Fibroblast of lung (primary cell): ENCODE results near the gene OR2AE1. TPM values are rescaled to one million over a fixed set of nuclear protein-coding genes. Genes with fewer than 3 reads are reported as not detected.

ENCODE experiments used
- DNase-seq, 2 donors: peaks; one replicate each; pipeline versions ENCODE4 v3.0.0 to v3.0.0-alpha.2; 2010; ENCODE audit warnings: low read depth in 2 of 2
- H2AFZ ChIP-seq: 2 replicates; pipeline ENCODE4 v1.5.1; 2012; ENCODE audit warnings: low read length, control low read depth, inconsistent platforms
- H3K27ac ChIP-seq: 2 replicates; pipeline ENCODE4 v1.5.1; 2011; ENCODE audit warnings: low read length, control low read depth; ENCODE audit not compliant: insufficient read depth
- H3K27me3 ChIP-seq: 2 replicates; pipeline ENCODE4 v1.5.1; 2011; ENCODE audit warnings: mild to moderate bottlenecking, low read length; ENCODE audit not compliant: control insufficient read depth, insufficient read depth
- H3K36me3 ChIP-seq: 2 replicates; pipeline ENCODE4 v1.5.1; 2011; ENCODE audit warnings: low read length; ENCODE audit not compliant: control insufficient read depth, insufficient read depth
- H3K4me1 ChIP-seq: 2 replicates; pipeline ENCODE4 v1.5.1; 2011; ENCODE audit warnings: low read length; ENCODE audit not compliant: control insufficient read depth, insufficient read depth; ENCODE audit errors: extremely low read depth
- H3K4me2 ChIP-seq: 2 replicates; pipeline ENCODE4 v1.5.1; 2011; ENCODE audit warnings: low read length, control low read depth; ENCODE audit not compliant: insufficient read depth; ENCODE audit errors: extremely low read depth
- H3K4me3 ChIP-seq, 4 experiments: fragments of 200-600 bp in 1 of 4; sonication (generic) in 1 of 4; replicated peaks in 1 of 4; 2 replicates each; pipeline ENCODE4 v1.5.1; 2011 to 2016; ENCODE audit warnings: low read length in 4 of 4, low read depth in 3 of 4, mild to moderate bottlenecking in 3 of 4, control low read depth in 2 of 4, inconsistent platforms in 1 of 4, mixed read lengths in 1 of 4; ENCODE audit not compliant: insufficient read depth in 1 of 4; ENCODE audit errors: control extremely low read depth in 1 of 4
- H3K79me2 ChIP-seq: 2 replicates; pipeline ENCODE4 v1.5.1; 2012; ENCODE audit warnings: mild to moderate bottlenecking, low read length, inconsistent platforms; ENCODE audit not compliant: control insufficient read depth, insufficient read depth
- H3K9ac ChIP-seq: 2 replicates; pipeline ENCODE4 v1.5.1; 2011; ENCODE audit warnings: mild to moderate bottlenecking, low read length, control low read depth; ENCODE audit not compliant: insufficient read depth
- H3K9me3 ChIP-seq: 2 replicates; pipeline ENCODE4 v1.5.1; 2012; ENCODE audit warnings: low read depth, low read length; ENCODE audit not compliant: control insufficient read depth, insufficient read depth
- H4K20me1 ChIP-seq: 2 replicates; pipeline ENCODE4 v1.5.1; 2011; ENCODE audit warnings: low read length; ENCODE audit not compliant: control insufficient read depth, insufficient read depth; ENCODE audit errors: extremely low read depth
- CTCF ChIP-seq, 2 donors: IDR thresholded peaks in 1 of 2; conservative IDR thresholded peaks in 1 of 2; 1 replicate in 1 of 2; 2 replicates in 1 of 2; pipeline ENCODE4 v1.5.1; 2011 to 2012; ENCODE audit warnings: low read length in 2 of 2, control low read depth in 1 of 2, inconsistent platforms in 1 of 2, low read depth in 1 of 2, mild to moderate bottlenecking in 1 of 2
- EZH2 ChIP-seq: IDR thresholded peaks from 2 replicates; pipeline ENCODE4 v1.5.1; 2012; ENCODE audit warnings: low read length, control low read depth, mild to moderate bottlenecking; ENCODE audit errors: missing control alignments
- polyA plus RNA-seq, 2 donors: library from polyadenylated mRNA; depleted of rRNA in 1 of 2; stranded (reverse) in 1 of 2; unstranded in 1 of 2; fragments of >200 nt; gene quantifications; 2 replicates each; pipeline ENCODE4 v1.2.1, GENCODE V29; 2011 to 2012; ENCODE audit warnings: missing spikeins in 1 of 2
- total RNA-seq: library from RNA; depleted of rRNA; stranded (reverse); fragments of >200 nt; gene quantifications from 2 replicates; pipeline ENCODE4 v1.2.1, GENCODE V29; 2014

Gene OR2AE1
- total and polyA plus RNA-seq, 2 donors (not counting 1 experiment from before 2014, with no cell fraction given), result 0.10 to 0.17 TPM

- DNase-seq, result no peak
- TF ChIP-seq CTCF (conservative IDR thresholded peaks at IDR 0.05 in 1 of 2, IDR thresholded peaks at IDR 0.05 in 1 of 2; ENCODE audit: low read depth in 1 of 2, low read length in 2 of 2), result no peak
- no peak for TF ChIP-seq EZH2
- Histone ChIP-seq H4K20me1 (no peaks in the 10 kb centered on the region), H3K4me1 (no peaks in the 10 kb centered on the region), H3K36me3 (no peaks in the 10 kb centered on the region), H3K4me2 (no peak overlapping the region), H3K27me3 (peaks cover 4% of the 10 kb centered on the region), H3K4me3 (no peak overlapping the region), H3K9ac (no peak overlapping the region), H3K79me2 (no peaks in the 10 kb centered on the region), H2AFZ (no peak overlapping the region), H3K9me3 (no peaks in the 10 kb centered on the region), H3K27ac (no peak overlapping the region)
Observed at GRCh38 chr7:99828811-99829210, 48.0 kb downstream of the OR2AE1 start.

- Histone ChIP-seq H3K9me3 (no peaks in the 10 kb centered on the region), H2AFZ (no peak overlapping the region), H3K36me3 (no peaks in the 10 kb centered on the region), H4K20me1 (no peaks in the 10 kb centered on the region), H3K27me3 (peaks cover 6% of the 10 kb centered on the region), H3K79me2 (no peaks in the 10 kb centered on the region), H3K4me2 (no peak overlapping the region), H3K4me1 (no peaks in the 10 kb centered on the region), H3K27ac (no peak overlapping the region), H3K9ac (no peak overlapping the region), H3K4me3 (no peak overlapping the region)
- TF ChIP-seq EZH2, result no peak
- TF ChIP-seq CTCF (conservative IDR thresholded peaks at IDR 0.05 in 1 of 2, IDR thresholded peaks at IDR 0.05 in 1 of 2; ENCODE audit: low read depth in 1 of 2, low read length in 2 of 2), result no peak
- no peak for DNase-seq
Observed at GRCh38 chr7:99827040-99827778, 49.6 kb downstream of the OR2AE1 start.

Other genes with a start within 250 kb of the OR2AE1 start
- 8.2 and 12.4 TPM in 2 replicates for gene CYP3A5, start 197.0 kb downstream of the OR2AE1 start, total RNA-seq
- gene CYP3A5, start 197.0 kb downstream of the OR2AE1 start, polyA plus RNA-seq, result 0.51 and 1.9 TPM in 2 replicates
- 23.9 and 37.8 TPM in 2 replicates for gene CYP3A7, start 141.8 kb downstream of the OR2AE1 start, total RNA-seq
- 0.16 and 0.44 TPM in 2 replicates for gene CYP3A7, start 141.8 kb downstream of the OR2AE1 start, polyA plus RNA-seq
- gene CYP3A4, start 92.8 kb downstream of the OR2AE1 start, total RNA-seq, result 0.17 TPM in 1 of 2 replicates, not detected in the other
- gene CYP3A4, start 92.8 kb downstream of the OR2AE1 start, polyA plus RNA-seq, result not detected in 2 replicates
- gene CYP3A43, start 49.0 kb downstream of the OR2AE1 start, total RNA-seq, result not detected in 2 replicates
- gene CYP3A43, start 49.0 kb downstream of the OR2AE1 start, polyA plus RNA-seq, result not detected in 2 replicates
- 31.5 and 35.4 TPM in 2 replicates for gene TRIM4, start 42.5 kb upstream of the OR2AE1 start, total RNA-seq
- 19.6 and 23.1 TPM in 2 replicates for gene TRIM4, start 42.5 kb upstream of the OR2AE1 start, polyA plus RNA-seq
- not detected in 2 replicates for gene GJC3, start 52.6 kb upstream of the OR2AE1 start, total RNA-seq
- gene GJC3, start 52.6 kb upstream of the OR2AE1 start, polyA plus RNA-seq, result not detected in 2 replicates
- not detected in 2 replicates for gene AZGP1, start 99.0 kb upstream of the OR2AE1 start, total RNA-seq
- not detected in 2 replicates for gene AZGP1, start 99.0 kb upstream of the OR2AE1 start, polyA plus RNA-seq
- 39.0 and 50.2 TPM in 2 replicates for gene ZKSCAN1, start 138.6 kb upstream of the OR2AE1 start, total RNA-seq
- 21.0 and 25.3 TPM in 2 replicates for gene ZKSCAN1, start 138.6 kb upstream of the OR2AE1 start, polyA plus RNA-seq
- 11.1 and 12.1 TPM in 2 replicates for gene ZSCAN21, start 172.7 kb upstream of the OR2AE1 start, total RNA-seq
- 9.4 and 11.3 TPM in 2 replicates for gene ZSCAN21, start 172.7 kb upstream of the OR2AE1 start, polyA plus RNA-seq
- 26.8 and 30.8 TPM in 2 replicates for gene ZNF3, start 204.7 kb upstream of the OR2AE1 start, total RNA-seq
- gene ZNF3, start 204.7 kb upstream of the OR2AE1 start, polyA plus RNA-seq, result 19.7 and 20.4 TPM in 2 replicates
- gene COPS6, start 211.9 kb upstream of the OR2AE1 start, total RNA-seq, result 43.1 and 71.0 TPM in 2 replicates
- gene COPS6, start 211.9 kb upstream of the OR2AE1 start, polyA plus RNA-seq, result 188 and 312 TPM in 2 replicates
- gene MCM7, start 224.4 kb upstream of the OR2AE1 start, total RNA-seq, result 16.7 and 24.4 TPM in 2 replicates
- gene MCM7, start 224.4 kb upstream of the OR2AE1 start, polyA plus RNA-seq, result 34.3 and 110 TPM in 2 replicates
- gene AP4M1, start 224.6 kb upstream of the OR2AE1 start, total RNA-seq, result 17.2 and 30.3 TPM in 2 replicates
- gene AP4M1, start 224.6 kb upstream of the OR2AE1 start, polyA plus RNA-seq, result 19.6 and 22.1 TPM in 2 replicates
- 33.1 and 41.5 TPM in 2 replicates for gene TAF6, start 242.3 kb upstream of the OR2AE1 start, total RNA-seq
- 16.2 and 23.6 TPM in 2 replicates for gene TAF6, start 242.3 kb upstream of the OR2AE1 start, polyA plus RNA-seq
- gene CNPY4, start 242.6 kb upstream of the OR2AE1 start, total RNA-seq, result 21.6 and 38.3 TPM in 2 replicates
- 29.1 and 40.7 TPM in 2 replicates for gene CNPY4, start 242.6 kb upstream of the OR2AE1 start, polyA plus RNA-seq
- 1.8 and 2.5 TPM in 2 replicates for gene MBLAC1, start 249.9 kb upstream of the OR2AE1 start, total RNA-seq
- gene MBLAC1, start 249.9 kb upstream of the OR2AE1 start, polyA plus RNA-seq, result 0.75 and 1.1 TPM in 2 replicates